ENCODE data around the gene ABCD2. TPM values are rescaled to one million over a fixed set of nuclear protein-coding genes. Genes with fewer than 3 reads are reported as not detected.

The ABCD2 gene
- total RNA-seq, 1 donor from 2014 or later: 0.09 TPM

DNA sequence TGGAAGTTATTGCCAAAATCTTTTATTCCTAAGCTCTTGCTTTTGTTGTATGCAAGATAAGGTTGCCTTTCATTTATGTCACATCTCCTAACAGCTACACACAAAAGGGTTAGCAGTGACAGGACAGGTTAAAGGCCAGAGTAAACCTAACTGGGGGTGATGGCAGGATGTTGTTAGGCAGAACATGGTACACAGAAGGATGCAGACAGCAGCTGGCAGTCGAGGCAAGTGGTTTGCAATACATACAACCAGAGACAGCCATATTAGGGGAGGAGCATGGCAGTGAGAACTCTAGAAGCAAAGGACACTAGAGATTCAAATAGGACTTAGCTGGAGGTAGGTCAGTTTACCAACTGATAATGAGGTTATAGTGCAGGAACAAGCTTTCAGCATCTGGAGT is 2.7 kb upstream of the ABCD2 start:
- H3K4me2 ChIP-seq (ENCODE audit: low read length): no peak overlapping the region
- no peaks in the 10 kb centered on the region for H4K20me1 ChIP-seq (ENCODE audit: insufficient read depth, low read length)
- Mint-ChIP-seq H3K27ac (ENCODE audit: unreplicated experiment) (no peak overlapping the region), H3K4me1 (ENCODE audit: low read depth, unreplicated experiment) (no peaks in the 10 kb centered on the region), H3K27me3 (ENCODE audit: low read depth, unreplicated experiment) (no peaks in the 10 kb centered on the region), H3K36me3 (ENCODE audit: low read depth, unreplicated experiment) (no peaks in the 10 kb centered on the region), H3K9me3 (ENCODE audit: unreplicated experiment) (no peaks in the 10 kb centered on the region), H3K4me3 (ENCODE audit: unreplicated experiment) (no peak overlapping the region)
- DNase-seq (ENCODE audit: low read depth): no peak
- FAIRE-seq: no peak
- no peak overlapping the region for H3K9ac ChIP-seq (ENCODE audit: low read length)
- no peak overlapping the region for H2AFZ ChIP-seq (ENCODE audit: low read depth, low read length)
- no peaks in the 10 kb centered on the region for H3K36me3 ChIP-seq (ENCODE audit: insufficient read depth, low read length)
- TF ChIP-seq EZH2 (IDR thresholded peaks at IDR 0.05; ENCODE audit: insufficient read depth, low read length): no peak
- TF ChIP-seq CTCF (IDR thresholded peaks at IDR 0.05; ENCODE audit: insufficient read depth, low read depth, low read length): no peak
- no peaks in the 10 kb centered on the region for H3K79me2 ChIP-seq (ENCODE audit: insufficient read depth, low read length)
- no peak overlapping the region for H3K4me3 ChIP-seq (ENCODE audit: insufficient read depth, low read depth, low read length)
- no peaks in the 10 kb centered on the region for H3K9me3 ChIP-seq (ENCODE audit: insufficient read depth, low read depth, low read length)
- H3K4me1 ChIP-seq (ENCODE audit: insufficient read depth, low read length): peaks cover 6% of the 10 kb centered on the region
- H3K27me3 ChIP-seq (ENCODE audit: insufficient read depth, low read length): no peaks in the 10 kb centered on the region
- no peak overlapping the region for H3K27ac ChIP-seq (ENCODE audit: low read depth, low read length)

DNA sequence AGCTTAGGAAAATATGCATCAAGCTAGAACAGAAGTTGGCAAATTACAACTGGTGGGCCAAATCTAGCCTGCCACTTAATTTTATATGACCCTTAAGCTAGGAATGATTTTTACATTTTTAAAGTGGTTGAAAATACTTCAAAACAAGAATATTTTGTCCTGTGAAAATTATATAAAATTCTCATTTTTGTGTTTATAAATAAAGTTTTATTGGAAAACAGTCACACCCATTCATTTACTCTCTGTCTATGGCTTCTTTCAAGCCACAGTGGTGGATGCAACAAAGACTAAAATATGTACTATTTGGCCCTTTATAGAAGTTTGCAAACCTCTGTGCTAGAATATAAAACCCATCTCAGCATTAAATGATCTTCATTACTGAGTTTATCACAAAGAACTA is 2.1 kb upstream of the ABCD2 start:
- Histone ChIP-seq H3K36me3 (ENCODE audit: insufficient read depth, low read length) (no peaks in the 10 kb centered on the region), H4K20me1 (ENCODE audit: insufficient read depth, low read length) (no peaks in the 10 kb centered on the region), H3K27me3 (ENCODE audit: insufficient read depth, low read length) (no peaks in the 10 kb centered on the region), H3K4me2 (ENCODE audit: low read length) (no peak overlapping the region), H3K79me2 (ENCODE audit: insufficient read depth, low read length) (no peaks in the 10 kb centered on the region), H3K4me3 (ENCODE audit: insufficient read depth, low read depth, low read length) (no peak overlapping the region), H3K9me3 (ENCODE audit: insufficient read depth, low read depth, low read length) (no peaks in the 10 kb centered on the region), H3K27ac (ENCODE audit: low read depth, low read length) (no peak overlapping the region), H2AFZ (ENCODE audit: low read depth, low read length) (no peak overlapping the region), H3K9ac (ENCODE audit: low read length) (no peak overlapping the region), H3K4me1 (ENCODE audit: insufficient read depth, low read length) (peaks cover 6% of the 10 kb centered on the region)
- Mint-ChIP-seq H3K9me3 (ENCODE audit: unreplicated experiment) (no peaks in the 10 kb centered on the region), H3K27me3 (ENCODE audit: low read depth, unreplicated experiment) (no peaks in the 10 kb centered on the region), H3K27ac (ENCODE audit: unreplicated experiment) (no peak overlapping the region), H3K4me1 (ENCODE audit: low read depth, unreplicated experiment) (no peaks in the 10 kb centered on the region), H3K4me3 (ENCODE audit: unreplicated experiment) (no peak overlapping the region), H3K36me3 (ENCODE audit: low read depth, unreplicated experiment) (no peaks in the 10 kb centered on the region)
- TF ChIP-seq CTCF (IDR thresholded peaks at IDR 0.05; ENCODE audit: insufficient read depth, low read depth, low read length) (no peak), EZH2 (IDR thresholded peaks at IDR 0.05; ENCODE audit: insufficient read depth, low read length) (no peak)
- DNase-seq (ENCODE audit: low read depth) (no peak), FAIRE-seq (no peak)

DNA sequence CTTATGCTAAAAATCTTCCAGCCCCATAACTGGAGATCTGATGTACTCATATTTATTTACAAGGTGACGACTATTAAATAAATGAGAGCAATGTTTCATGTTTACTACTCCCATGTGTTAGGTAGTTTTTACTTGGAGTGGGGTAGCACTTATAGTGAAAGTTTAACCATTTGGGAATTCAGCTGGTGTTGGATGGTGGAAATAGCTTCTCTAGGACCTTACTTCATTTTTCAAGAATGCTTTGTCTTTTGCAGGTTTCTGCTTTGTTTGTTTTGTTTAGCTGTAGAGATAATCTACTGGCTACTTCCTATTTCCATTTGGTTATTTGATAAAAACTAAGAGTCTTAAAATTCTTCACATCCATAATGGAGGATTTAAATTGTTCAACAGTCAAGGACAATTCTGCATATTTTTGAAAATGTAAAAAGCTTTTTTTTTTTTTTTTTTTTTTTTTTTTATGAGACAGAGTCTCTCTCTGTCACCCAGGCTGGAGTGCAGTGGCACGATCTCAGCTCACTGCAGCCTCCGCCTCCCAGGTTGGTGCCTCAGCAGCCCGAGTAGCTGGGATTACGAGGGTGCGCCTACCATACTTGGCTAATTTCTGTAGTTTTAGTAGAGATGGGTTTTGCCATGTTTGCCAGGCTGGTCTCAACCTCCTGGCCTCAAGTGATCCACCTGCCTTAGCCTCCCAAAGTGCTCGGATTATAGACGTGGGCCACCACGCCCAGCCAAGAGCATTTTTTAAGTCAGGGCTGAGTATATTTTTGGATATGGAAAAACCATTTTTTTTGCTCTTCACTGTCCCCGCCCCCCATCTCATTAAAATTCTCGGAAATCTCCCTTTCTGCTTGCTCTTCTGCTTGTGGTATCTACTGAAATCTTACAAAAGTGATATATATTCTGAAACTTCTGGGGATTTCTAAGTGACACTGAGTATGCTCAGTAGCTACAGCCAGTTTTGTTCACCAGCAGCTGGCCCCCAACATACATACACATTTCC is 1.4 kb upstream of the ABCD2 start:
- peak overlapping the region; percentile 80 for H3K9ac ChIP-seq (ENCODE audit: low read length)
- no peak overlapping the region for H3K27ac Mint-ChIP-seq (ENCODE audit: unreplicated experiment)

More for the DNA sequence above, 1.4 kb upstream of the ABCD2 start:
- peaks cover 6% of the 10 kb centered on the region for H3K4me1 ChIP-seq (ENCODE audit: insufficient read depth, low read length)
- TF ChIP-seq CTCF (IDR thresholded peaks at IDR 0.05; ENCODE audit: insufficient read depth, low read depth, low read length) (no peak), EZH2 (IDR thresholded peaks at IDR 0.05; ENCODE audit: insufficient read depth, low read length) (no peak)
- H3K9me3 Mint-ChIP-seq (ENCODE audit: unreplicated experiment): no peaks in the 10 kb centered on the region
- no peak for DNase-seq (ENCODE audit: low read depth)
- H3K4me3 Mint-ChIP-seq (ENCODE audit: unreplicated experiment): no peak overlapping the region
- H3K79me2 ChIP-seq (ENCODE audit: insufficient read depth, low read length): no peaks in the 10 kb centered on the region
- H2AFZ ChIP-seq (ENCODE audit: low read depth, low read length): peak overlapping the region; percentile 87
- H3K4me1 Mint-ChIP-seq (ENCODE audit: low read depth, unreplicated experiment): no peaks in the 10 kb centered on the region
- no peaks in the 10 kb centered on the region for H3K36me3 Mint-ChIP-seq (ENCODE audit: low read depth, unreplicated experiment)
- H3K27me3 ChIP-seq (ENCODE audit: insufficient read depth, low read length): no peaks in the 10 kb centered on the region
- peak overlapping the region; percentile 79 for H3K4me3 ChIP-seq (ENCODE audit: insufficient read depth, low read depth, low read length)
- no peak for FAIRE-seq
- peak overlapping the region; percentile 31 for H3K27ac ChIP-seq (ENCODE audit: low read depth, low read length)
- H3K4me2 ChIP-seq (ENCODE audit: low read length): peak overlapping the region; percentile 93
- no peaks in the 10 kb centered on the region for H4K20me1 ChIP-seq (ENCODE audit: insufficient read depth, low read length)
- H3K27me3 Mint-ChIP-seq (ENCODE audit: low read depth, unreplicated experiment): no peaks in the 10 kb centered on the region
- no peaks in the 10 kb centered on the region for H3K9me3 ChIP-seq (ENCODE audit: insufficient read depth, low read depth, low read length)
- no peaks in the 10 kb centered on the region for H3K36me3 ChIP-seq (ENCODE audit: insufficient read depth, low read length)

All from astrocyte (in vitro differentiated cells and primary cell).